Astrocyte (in vitro differentiated cells and primary cell): ENCODE measurements around the gene PKHD1.

Source experiments
- CTCF ChIP-seq: IDR thresholded peaks from 2 replicates; pipeline ENCODE4 v1.5.1; 2011; ENCODE audit warnings: low read depth, mild to moderate bottlenecking, inconsistent platforms, low read length, moderate library complexity; ENCODE audit not compliant: insufficient read depth
- EZH2 ChIP-seq: IDR thresholded peaks from 2 replicates; pipeline ENCODE4 v1.6.1; 2012; ENCODE audit warnings: mild to moderate bottlenecking, low read length, inconsistent platforms; ENCODE audit not compliant: insufficient read depth

- TF ChIP-seq CTCF, result no peak
- no peak for TF ChIP-seq EZH2
These were observed 468.2 kb downstream of the PKHD1 start for GRCh38 chr6:51619042-51619799.
